HG02870 (cell line): Measurements from ENCODE around the gene SP140L.
"Not testable (repeated sequence)": the region's sequence is repeated elsewhere in the genome, so short reads cannot be mapped to it uniquely, and the experiment has no call there.

Experiments
- ATAC-seq: cut with Tn5 transposase; IDR thresholded peaks from one replicate; pipeline ENCODE4 v1.9.1; 2021; ENCODE audit warnings: mild to moderate bottlenecking, moderate library complexity; ENCODE audit not compliant: unreplicated experiment

Gene SP140L

DNA sequence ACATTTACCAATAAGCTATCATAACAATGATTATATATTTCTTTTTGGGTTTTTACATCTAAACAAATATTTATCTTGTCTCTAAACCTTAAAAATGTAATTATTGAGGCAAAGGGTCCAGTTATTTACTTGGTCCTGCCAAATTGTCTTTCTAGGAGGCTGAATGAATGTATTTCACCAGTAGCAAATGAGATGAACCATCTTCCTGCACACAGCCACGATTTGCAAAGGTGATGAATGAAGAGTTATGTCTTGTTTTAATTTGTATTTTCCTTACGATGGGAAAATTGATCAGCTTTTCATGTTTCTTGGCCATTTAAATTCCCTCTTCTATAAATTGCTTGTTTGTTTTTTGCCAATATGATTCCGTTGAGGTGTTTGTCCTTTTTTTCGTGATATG lies 90.4 kb downstream of the SP140L start:
- no peak for ATAC-seq

DNA sequence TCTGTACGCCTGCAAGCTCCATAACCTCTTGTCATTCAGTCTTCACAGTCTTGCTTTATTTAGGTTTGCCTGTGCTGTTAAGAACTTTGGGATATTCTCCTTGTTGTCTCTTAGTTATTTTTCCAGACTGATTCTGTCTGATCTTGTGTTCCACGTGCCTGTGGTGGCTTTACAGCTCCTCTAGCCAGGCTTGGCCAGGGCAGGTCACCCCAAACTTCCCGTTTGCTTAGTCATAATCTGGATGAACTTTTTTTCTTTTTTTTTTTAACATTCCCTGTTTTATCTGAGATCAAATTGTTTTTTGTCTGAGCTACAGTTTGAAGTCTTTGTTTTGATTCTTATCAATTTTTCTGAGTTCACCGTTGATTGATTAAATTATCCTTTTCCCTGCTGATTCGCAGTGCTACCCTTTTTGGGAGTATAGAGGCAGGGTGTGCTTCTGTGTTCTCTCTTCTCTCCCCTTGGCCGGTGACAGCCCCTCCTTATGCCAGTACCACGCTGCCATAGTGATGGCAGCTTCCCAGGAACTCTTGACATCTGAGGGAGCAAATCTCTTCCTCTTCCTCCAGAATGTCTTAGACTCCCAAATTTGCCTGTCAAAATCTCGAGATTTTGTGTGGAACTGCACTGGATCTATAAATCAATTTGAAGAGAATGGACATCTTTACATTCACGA lies 91.5 kb downstream of the SP140L start:
- no peak for ATAC-seq

DNA sequence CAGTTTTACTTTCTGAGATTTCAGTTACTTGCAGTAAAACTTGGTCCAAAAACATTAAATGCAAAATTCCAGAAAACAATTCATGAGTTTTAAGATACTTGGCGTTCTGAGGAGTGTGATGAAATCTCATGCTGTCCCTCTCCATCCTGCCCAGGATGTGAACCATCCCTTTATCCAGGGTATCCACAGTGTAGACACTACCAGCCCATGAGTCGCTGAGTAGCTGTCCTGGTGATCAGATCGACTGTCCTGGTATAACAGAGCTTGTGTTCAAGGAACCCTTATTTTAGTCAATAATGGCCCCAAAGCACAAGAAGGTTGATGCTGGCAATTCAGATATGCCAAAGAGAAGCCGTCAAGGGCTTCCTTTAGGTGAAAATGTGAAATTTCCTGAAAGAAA lies 92.2 kb downstream of the SP140L start:
- no peak for ATAC-seq

DNA sequence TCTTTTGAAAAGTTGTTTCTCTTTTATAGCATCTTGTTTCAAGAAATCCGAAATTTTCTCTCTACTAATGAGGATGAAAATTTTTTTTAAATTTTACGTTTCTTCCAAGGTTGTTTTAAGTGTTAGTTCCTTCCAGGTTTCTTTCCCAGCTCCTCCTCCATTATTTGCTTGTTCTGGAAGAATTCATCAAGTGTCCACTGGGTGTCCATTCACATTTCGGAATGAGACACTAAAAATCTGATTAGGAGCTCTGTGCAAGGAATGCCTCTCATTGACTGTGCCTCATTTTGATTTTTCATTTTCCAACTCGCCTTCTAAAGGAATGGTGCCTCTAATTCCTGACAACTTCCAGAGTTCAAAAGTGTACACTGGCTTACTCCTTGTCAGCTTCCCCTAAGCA lies 95.2 kb downstream of the SP140L start:
- ATAC-seq: no peak

DNA sequence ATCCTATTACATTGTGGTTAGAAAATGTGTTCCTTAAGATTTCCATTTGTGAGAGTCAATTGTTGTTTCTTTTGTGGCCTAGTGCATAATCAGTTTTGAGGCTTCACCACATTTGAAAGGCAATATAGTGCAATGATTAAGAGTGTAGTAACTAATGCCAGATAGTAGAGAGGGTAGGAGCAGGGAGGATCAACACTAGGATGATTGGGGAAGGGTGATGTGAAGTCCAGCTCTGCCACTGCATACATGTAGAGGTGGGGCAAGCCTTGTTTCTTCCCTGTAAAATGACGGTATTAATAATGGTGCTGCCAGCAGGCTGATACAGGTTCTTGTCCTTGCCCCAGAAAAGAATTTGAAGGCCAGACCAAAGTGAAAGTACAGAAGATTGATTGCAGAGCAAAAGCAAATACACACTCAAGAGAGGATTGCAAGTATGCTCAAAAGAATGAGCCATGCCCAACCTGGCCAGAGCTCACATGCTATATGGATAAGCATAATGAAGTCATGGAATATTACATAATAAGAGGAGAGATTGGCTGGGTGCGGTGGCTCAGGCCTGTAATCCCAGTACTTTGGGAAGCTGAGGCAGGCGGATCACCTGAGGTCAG lies 97.0 kb downstream of the SP140L start:
- no peak for ATAC-seq

DNA sequence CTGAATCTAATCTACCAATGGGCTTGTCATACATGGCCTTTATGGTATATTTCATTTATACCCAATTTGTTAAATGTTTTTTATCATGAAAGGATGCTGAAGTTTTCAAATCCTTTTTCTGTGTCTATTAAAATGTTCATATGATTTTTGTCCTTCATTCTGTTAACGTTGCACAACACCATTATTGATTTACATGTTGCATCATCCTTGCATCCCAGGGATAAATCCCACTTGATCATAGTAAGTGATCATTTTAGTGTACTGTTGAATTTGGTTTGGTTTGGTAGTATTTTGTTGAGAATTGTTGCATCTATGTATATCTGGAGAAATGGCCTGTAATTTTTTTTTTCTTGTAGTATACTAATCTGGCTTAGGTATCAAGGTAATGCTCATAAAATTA lies 98.4 kb downstream of the SP140L start:
- no peak for ATAC-seq

DNA sequence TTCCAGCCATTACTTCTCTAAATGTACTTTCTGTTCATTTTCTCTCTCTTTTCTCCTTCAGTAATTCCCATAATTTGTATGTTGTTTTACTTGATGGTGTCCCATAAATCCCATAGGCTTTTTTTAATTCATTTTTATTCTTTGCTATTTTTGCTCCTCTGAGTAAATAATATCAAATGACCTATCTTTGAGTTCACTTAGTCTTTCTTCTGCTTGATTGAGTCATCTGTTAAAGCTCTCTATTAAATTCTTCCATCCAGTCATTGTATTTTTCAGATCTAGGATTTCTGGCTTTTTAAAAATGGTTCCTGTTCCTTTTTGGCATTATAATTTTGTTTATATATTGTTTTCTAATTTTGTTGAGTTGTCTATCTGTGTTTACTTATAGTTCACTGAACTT lies 102.5 kb downstream of the SP140L start:
- ATAC-seq: no peak

DNA sequence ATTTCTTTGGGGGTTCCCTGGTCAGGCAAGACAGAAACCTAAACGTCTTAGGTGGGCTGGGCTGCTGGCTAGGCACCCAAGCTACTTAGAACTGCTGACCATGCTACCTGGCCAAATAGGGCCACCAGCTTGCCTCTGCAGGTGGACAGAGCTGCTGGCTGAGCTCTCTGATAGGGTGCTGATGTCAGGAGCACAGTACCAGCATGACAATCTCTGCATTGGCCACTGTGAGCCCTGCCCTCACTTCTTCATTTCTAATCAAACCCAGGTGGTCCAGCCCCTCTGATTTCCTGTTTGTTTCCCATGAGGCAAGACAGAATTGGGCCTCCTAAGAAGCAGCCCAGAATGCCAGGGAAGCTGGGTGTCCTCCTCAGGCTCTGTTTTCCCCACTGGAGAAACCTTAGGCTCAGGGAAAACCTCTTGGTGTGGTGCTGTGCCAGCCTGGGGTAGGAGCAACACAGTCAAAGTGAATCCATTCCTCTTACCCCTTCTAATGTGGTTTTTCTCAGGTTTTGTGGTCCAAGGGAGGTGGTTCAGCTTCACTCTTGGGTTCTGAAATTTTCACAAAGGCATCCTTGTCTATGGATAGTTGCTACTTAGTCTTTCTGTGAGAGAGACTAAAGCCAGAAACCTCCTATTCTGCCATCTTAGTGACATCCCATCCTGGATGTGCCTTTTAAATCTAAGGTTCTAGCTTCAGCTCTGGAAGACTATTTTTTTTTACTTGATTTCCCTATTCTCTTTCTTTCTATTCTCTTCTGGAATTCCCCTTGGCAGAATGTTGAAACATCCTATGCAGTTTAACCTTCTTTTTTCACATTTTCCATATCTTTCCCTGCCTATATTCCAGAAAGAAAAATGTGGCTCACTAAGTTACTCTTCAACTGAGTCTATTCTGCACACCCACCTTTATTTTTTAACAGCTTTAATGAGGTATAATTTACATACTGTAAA lies 104.2 kb downstream of the SP140L start:
- no peak for ATAC-seq

DNA sequence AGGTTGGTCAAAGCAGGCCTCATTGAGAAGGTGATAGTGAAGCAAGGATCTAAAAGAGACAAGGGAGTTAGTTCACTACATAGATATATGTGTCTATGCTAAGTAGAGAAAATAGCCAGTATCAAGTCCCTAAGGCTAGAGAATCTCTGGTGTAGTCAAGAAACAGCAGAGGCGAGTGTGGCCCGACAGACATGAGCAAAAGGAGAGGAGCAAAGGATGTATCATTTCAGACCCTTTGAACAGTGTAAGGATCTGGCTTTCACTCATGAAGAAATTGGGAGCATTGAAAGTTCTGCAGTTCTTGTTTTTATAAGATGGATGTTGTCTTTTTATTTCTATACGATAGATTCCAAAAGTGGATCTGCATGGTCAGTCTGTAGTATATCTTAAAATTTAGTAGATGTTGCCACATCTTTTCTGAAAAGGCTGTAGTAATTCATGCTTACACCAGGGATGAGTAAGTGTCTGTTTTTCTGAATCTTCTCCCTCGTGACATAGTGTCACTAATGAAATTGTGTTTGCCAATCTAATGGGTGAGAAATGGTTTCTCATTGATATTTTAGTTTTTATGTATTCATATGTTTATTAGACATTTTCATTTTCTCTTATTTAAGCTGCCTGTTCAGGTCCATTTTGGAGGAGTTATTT lies 107.8 kb downstream of the SP140L start:
- no peak for ATAC-seq

DNA sequence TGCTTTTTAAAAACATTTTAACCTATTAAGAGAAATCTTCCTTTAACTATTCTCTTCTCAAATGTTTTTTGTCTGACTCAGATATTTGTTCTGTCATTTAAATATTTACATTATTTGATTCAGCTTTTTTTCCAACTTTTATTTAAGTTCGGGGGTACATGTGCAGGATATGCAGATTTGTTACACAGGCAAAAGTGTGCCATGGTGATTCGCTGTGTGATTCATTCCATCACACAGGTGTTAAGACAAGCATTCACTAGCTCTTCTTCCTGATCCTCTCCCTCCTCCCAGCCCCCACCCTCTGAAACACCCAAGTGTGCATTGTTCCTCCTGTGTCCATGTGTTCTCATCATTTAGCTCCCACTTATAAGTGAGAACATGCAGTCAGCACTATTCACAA lies 108.4 kb downstream of the SP140L start:
- no peak for ATAC-seq

DNA sequence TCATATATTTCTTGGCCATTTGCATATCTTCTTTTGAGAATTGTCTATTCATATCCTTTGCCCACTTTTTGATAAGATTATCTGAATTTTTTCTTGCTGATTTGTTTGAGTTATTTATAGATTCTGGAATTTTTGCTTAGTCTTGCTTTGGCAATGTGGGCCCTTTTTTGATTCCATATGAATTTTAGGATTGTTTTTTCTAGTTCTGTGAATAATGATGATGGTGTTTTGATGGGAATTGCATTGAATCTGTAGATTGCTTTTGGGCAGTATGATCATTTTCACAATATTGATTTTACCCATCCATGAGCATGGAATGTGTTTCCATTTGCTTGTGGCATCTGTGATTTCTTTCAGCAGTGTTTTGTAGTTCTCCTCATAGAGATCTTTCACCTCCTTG lies 112.1 kb downstream of the SP140L start:
- ATAC-seq: not testable (repeated sequence)

DNA sequence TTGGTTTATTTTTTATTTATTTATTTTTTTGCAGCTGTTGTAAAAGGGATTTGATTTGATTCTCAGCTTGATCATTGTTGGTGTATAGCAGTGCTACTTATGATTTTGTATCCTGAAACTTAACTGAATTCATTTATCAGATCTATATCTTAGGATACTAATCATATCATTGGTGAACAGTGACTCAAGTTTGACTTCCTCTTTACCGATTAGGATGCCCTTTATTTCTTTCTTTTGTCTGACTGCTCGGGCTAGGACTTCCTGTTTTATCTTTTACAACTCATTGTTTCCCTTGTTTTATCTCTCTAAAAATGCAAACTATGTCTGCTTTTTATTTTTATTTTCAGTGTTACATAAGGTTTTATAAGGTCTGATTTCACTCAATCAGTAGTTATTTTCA lies 112.6 kb downstream of the SP140L start:
- ATAC-seq: no peak

DNA sequence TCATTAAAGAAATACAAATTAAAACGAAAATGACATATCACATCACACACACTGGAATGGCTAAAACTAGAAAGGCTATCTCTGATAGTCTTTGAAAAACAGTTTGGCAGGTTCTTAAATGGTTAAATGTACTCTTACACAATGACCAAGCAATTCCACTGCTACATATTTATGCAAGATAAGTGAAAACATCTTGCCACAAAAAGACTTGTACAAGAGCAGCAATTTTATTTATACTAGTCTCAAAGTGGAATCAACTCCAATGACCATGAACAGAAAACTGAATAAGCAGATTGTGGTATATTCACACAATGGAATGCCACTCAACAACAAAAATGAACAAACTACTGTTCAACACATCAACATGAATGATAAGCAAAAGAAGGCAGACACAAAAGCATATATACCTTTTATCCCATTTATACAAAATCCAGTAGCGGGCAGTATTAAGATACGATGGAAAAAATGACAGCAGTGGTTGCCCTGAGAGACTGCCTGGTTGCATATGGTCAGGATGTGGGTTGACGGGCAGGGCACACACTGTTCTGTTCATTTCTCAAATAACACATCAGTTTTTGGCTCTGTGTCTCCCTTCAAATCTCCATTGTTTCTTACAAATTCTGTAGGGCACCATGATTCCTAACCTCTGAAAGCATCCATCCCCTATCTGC lies 114.4 kb downstream of the SP140L start:
- ATAC-seq: no peak

DNA sequence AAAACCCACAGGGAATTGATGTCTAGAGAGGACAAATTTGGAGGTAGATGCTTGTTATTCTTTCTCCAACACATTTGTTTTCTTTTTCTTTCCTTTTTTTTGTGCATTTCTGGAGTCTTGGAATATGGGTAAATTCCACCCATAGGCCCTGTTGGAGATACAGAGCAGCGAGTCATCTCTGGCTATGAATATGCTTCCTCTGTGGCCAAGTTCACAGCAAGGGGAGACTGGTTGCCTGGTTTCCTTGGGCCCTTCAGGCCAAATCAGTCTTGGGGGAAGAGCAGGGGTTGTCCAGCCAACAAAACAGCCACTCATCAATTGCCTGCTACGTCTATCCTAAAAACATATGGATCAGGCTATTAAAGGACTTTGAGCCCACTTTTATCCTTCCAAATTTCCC lies 116.5 kb downstream of the SP140L start:
- ATAC-seq: no peak

DNA sequence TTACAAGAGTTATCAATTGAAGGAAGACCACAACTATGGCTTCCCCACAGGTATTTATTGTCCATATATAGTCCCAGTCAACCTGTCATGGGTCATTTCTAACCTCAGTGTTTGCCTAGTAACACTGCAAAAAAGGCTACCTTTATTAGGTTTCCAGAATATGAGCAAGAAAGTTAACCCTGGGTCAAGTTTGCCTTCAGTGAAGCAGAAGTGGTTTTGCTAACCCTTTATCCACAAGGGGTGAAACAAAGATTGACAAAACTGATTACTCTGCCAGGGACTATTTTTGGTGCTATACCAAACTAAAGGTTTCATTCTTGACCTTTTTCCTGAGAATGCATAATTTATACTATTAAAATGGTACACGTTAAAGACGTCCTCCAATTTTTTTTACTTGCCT lies 117.8 kb downstream of the SP140L start:
- no peak for ATAC-seq

DNA sequence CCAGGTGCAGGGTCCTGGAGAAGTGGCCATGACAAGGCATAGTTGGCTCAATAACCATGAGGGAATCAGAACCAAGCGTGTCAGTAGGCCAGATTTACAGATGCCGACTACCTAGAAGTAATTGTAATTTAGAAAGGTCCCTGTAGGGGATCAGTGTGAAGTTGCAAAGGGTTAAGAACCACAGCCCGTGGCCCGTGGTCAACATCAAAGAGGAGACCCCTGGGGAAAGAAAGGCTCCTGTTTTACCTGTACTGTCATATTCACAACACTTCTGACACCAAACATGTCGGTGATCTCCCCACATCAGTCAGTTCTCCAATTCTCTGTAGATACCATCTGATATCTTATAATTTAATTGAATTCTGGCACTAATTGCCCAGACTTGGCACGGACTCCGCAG lies 120.0 kb downstream of the SP140L start:
- no peak for ATAC-seq

DNA sequence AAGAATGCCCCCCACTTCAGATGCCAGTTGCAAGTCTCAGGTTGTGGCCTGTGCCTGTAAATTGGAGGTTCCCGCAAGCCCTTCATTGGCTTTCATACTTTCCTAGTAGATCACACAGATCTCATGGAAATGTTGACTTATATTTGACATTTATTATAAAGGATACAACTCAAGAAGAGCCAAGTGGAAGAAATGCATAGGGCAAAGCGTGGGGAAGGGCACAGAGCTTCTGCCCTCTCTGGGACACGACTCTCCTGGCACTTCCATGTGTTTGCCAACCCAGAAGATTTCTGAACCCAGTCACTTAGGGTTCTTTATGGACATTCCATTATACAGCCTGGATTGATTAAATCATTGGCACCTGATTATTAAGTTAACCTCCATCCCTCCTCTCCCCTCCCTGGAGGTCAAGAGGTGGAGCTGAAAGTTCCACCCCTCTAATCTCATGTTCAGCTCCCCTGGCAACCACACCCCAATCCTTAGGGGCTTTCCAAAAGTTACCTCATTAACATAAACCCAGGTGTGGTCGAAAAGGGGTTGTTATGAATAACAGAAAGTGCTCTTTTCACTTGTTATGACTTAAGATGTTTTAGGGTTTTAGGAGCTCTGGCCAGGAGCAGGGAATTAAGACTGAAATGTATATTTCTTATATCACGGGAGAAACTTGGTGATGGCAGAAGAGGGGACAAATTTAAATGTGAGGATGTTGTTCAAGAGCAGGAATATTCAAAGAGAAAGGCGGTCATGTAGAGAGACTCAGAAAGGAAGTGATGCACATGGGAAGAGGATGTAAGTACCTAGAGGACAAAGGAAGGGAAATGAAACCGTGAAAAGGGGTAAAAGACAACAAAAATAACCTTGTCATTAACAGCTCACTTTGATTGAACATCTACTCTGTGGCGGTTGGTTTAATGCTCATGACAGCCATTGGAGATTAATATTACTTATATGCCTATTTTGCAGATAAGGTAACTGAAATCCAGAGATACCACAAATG lies 120.8 kb downstream of the SP140L start:
- ATAC-seq: peak; percentile 78

DNA sequence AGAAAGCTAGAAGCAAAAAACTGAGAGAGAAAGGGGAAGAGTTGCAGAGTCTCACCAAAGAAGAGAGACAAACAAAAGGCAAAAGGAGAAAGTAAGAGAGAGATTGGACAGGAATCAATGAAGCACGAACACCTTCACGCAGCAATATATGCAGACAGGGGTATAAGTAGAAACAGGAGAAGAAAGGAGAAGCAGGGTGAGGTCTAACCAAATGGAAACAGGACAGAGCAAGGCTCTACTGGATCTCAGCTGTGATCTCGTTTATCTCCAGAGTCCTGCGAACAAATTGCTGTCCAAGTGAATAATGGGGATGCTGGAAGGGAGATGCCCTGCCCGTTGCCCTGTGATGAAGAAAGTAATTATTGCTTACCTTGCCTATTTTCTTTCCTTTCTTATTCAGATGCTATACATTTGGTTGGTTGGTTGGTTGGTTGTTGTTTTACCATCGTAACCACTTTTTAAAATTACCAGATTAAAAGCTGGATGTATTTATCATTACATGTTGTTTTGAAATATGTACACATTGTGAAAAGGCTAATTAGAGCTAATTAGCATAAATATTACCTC lies 123.0 kb downstream of the SP140L start:
- no peak for ATAC-seq

DNA sequence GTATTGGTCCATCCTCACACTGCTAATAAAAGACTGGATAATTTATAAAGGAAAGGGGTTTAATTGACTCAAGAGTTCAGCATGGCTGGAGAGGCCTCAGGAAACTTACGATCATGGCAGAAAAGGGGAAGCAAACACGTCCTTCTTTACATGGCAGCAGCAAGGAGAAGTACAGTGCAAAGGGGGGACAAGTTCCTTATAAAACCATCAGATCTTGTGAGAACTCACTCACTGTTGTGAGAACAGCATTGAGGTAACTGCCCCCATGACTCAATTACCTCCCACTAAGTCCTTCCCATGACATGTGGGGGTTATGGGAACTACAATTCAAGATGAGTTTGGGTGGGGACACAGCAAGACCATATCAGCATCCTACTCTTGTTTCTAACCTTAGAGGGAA lies 126.0 kb downstream of the SP140L start:
- no peak for ATAC-seq
